Measurements from ENCODE around the gene NSRP1.
"Not testable (repeated sequence)": the region's sequence is repeated elsewhere in the genome, so short reads cannot be mapped to it uniquely, and the experiment has no call there.

Gene NSRP1

DNA sequence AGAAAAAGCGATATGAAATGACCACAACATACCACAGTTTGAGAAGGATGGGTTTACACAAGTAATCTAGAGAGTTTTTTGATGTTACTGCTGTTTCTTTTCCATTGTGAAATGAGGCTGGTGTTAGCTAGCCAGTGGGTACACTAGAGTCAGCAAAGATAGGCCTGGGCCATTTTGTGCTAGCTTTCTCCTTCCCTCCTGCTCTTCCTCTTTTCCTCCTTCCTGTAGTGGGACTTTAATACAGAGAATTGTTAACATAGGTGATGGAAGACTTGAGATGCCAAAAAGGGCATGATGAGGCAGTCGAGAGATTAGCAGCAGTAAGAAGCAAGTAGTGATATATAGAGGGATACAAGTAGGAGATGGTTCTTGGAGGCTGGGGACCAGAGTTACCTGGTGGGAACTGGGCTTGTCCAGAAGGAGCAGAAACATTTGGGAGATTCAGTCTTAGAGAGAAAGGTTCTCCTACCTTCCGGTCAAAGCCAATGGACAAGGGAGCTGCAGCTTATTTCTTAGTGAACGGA lies 7.7 kb downstream of the NSRP1 start:
- DNase-seq: no peak

- DNase-seq: no peak
Observed at GRCh38 chr17:30130121-30130520, 13.5 kb downstream of the NSRP1 start.

DNA sequence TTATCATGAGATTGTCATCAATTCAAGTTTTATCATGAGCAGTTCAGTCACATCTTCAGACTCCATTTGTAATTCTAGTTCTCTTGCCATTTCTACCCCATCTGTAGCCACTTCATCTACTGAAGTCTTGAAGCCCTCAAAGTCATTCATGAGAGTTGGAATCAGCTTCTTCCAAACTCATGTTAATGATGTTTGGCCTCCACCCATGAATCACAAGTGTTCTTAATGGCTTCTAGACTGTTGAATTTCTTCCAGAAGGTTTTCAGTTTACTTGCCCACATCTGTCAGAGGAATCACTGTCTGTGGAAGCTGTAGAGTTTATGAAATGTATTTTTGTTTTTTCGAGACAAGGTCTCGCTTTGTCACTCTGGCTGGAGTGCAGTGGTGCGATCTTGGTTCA lies 16.0 kb downstream of the NSRP1 start:
- DNase-seq: no peak

GRCh38 chr17:30133197-30133596 lies 16.6 kb downstream of the NSRP1 start:
- no peak for DNase-seq

- no peak for DNase-seq
Observed at GRCh38 chr17:30134551-30134950, 17.9 kb downstream of the NSRP1 start.

DNA sequence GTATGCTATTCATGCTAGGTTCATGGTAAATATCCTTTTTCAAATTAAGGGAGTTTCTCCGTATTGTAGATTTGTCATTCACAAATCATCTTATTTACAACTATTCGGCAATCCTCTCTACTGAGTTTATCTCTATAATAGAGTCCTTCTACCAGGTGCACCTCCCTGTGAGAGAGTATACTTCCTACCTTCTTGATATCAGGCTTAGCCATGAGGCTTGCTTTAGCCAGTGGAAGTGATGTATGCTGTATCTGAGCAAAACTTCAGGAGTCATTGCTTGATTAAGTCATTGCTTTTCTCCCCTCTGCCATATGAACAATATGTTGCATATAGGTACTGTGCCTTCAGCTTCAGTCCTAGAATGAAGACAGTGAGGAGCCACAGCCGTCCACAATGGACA lies 20.5 kb downstream of the NSRP1 start:
- DNase-seq: no peak

DNA sequence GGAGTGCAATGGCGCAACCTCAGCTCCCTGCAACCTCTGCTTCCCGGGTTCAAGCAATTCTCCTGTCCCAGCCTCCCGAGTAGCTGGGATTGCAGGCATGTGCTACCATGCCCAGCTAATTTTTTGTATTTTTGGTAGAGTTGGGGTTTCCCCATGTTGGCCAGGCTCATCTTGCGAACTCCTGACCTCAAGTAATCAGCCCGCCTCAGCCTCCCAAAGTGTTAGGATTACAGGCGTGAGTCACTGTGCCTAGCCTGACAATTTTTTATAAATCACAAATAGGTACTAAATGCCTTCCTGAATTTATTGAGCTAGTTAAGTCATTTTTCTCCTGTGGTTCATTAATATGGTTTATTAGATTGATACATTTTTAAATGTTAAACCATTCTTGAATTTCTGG lies 31.2 kb downstream of the NSRP1 start:
- not testable (repeated sequence) for DNase-seq

DNA sequence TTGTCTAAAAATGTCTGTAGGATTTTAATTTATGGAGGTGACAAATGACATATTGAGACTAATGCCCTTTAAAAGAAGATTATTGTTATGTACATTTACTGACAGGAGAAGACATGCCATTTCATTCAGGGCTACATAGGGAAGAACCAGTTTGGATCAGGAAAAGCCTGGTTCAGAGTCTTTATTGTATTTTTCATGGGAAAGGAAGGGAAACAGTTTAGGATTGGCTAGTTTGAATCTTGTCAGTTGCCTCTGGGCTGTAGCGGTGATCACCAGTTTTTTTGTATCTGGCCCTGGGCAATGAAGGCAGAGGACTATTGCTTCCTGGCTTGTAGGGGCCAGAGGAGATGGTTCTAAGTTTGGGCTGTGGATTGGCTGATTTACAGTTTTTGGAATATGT lies 31.8 kb downstream of the NSRP1 start:
- no peak for DNase-seq

DNA sequence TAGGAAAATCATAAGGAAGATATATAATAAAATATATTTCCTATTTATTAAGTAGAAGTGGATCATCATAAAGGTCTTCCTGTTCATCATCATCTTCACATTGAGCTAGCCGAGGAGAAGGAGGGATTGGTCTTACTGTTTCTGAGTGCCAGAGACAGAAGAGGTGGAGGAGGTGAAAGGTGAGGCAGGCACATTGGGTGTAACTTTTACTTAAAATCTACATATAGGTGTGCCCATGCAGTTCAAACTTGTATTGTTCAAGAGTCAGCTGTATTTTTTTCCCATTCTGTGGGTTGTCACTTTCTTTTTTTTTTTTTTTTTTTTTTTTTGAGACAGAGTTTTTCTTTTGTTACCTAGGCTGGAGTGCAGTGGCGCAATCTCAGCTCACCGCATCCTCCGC lies 34.9 kb downstream of the NSRP1 start:
- no peak for DNase-seq

- no peak for DNase-seq
Observed at GRCh38 chr17:30153463-30153862, 36.8 kb downstream of the NSRP1 start.

DNA sequence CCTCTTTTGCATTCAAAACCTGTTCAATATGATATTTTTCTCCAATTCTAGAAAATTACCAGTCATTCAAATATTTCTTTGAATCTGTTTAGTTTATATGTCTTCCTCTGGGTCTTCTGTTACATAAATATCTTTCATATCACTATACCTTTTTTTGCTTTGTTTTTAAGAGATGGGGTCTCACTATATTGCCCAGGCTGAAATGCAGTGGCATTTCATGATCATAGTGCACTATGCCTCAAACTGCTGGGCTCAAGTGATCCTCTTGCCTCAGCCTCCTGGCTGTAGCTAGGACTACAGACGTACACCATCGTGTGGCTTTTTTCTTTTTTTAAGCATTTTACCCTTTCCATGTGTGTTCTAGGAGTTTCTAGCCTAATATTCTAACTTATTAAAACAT lies 38.8 kb downstream of the NSRP1 start:
- DNase-seq: no peak

DNA sequence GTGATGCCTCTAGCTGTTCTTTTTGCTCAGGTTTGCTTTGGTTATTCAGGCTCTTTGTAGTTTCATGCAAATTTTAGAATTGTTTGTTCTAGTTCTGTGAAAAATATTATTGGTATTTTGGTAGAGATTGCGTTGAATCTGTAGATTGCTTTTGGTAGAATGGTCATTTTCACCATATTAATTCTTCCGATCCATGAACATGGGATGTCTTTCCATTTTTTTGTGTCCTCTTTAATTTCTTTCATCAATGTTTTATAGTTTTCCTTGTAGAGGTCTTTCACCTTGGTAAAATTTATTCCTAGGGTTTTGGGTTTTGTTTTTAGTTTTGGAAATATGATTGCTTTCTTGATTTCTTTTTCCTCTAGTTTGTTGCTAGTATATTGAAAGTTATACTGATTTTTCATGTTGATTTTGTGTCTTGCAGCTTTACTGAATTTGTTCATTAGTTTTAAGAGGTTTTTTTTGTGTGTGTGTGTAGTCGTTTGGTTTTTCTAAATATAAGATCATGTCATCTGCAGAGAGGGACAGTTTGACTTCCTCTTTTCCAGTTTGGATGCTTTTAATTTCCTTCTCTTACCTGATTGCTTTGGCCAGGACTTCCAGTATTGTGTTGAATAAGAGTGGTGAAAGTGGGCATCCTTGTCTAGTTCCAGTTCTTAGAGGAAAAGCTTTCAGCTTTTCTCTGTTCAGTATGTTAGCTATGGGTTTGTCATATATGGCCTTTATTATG lies 42.4 kb downstream of the NSRP1 start:
- no peak for DNase-seq

DNA sequence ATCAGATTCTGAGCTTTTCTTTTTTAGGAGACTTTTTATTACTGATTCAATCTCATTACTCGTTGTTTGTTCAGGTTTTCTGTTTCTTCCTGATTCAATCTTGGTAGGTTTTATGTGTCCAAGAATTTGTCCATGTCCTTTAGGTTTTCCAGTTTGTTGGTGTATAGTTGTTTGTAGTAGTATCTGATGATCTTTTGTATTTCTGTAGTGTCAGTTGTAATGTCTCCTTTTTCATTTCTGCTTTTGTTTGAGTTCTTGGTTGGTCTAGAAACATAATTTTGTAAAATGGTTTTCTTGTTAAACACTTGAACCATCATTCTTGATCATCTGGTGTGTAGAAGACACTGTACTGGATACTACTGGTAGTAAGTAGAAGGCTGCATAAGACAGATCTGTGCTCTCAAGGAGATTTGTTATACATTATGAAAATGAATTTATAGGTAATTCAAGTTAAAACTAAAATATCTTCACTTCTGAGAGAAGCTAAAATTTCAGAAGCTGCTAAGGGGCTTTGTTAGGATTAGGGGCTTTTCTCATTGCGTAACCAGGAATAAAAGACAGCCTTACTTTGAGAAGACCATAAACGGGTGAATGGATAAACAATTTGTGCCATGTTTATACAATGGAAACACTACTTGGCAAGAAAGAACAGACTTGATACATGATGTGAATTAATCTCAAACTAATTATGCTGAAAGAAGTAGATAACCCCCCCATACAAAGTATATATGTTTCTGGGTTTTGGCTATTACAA lies 44.0 kb downstream of the NSRP1 start:
- no peak for DNase-seq

- DNase-seq: no peak
Observed at GRCh38 chr17:30161601-30162000, 45.0 kb downstream of the NSRP1 start.

GRCh38 chr17:30164531-30164930 lies 47.9 kb downstream of the NSRP1 start:
- no peak for DNase-seq

DNA sequence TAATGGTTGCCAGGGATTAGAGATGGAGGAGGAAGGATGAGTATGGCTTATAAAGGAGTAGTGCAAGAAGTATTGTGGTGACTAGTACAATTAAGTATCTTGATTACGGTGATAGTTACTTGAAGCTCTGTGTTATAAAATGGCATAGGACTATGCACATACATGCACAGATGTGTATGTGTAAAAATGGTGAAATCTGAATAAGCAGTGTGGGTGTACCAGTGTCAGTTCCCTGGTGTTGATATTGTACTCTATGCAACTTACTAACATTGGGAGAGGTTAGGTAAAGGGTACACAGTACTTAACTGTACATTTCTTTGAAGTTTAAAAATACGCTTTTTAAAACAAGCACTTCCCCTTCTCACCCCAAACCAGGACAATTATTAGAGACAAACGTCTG lies 48.5 kb downstream of the NSRP1 start:
- DNase-seq: no peak

GRCh38 chr17:30165960-30166359 lies 49.3 kb downstream of the NSRP1 start:
- no peak for DNase-seq

- DNase-seq: no peak
Observed at GRCh38 chr17:30170415-30170987, 53.9 kb downstream of the NSRP1 start.

DNA sequence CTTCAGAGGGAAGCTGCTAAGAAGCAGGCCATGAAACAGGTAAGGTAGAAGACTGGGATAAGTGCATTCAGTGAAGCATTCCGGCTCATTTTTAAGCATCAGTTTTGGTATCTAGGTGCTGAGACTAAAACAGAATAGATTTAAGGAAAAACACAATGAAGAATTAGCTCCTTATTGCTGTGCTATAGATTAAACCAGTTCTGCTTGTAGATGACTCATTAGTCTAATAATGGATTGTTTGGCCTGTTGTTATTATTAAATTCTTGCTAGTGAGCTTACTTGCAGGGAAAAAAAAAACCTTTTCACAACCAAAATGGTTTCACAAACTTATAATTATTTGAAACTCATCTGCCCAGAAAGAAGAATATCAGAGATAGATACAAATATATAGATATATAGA lies 55.9 kb downstream of the NSRP1 start:
- DNase-seq: no peak

DNA sequence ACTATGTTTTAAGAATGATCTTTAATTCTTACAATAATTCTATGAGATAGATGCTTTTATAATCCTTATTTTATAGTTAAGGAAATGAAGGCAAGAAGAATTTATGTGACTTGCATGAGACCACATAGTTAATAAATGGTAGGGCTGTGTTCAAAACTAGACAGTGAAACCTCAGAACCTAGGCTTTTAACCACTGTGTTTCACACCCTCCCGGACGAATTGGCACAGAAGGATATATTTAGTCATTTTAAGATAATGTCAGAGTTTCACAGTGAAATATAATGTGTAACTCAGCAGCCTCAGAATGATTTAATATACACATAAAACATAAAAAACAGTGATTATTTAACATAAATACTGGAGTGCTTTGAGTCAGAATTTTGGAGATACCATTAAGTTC lies 57.0 kb downstream of the NSRP1 start:
- no peak for DNase-seq

GRCh38 chr17:30174556-30174955 lies 57.9 kb downstream of the NSRP1 start:
- no peak for DNase-seq

DNA sequence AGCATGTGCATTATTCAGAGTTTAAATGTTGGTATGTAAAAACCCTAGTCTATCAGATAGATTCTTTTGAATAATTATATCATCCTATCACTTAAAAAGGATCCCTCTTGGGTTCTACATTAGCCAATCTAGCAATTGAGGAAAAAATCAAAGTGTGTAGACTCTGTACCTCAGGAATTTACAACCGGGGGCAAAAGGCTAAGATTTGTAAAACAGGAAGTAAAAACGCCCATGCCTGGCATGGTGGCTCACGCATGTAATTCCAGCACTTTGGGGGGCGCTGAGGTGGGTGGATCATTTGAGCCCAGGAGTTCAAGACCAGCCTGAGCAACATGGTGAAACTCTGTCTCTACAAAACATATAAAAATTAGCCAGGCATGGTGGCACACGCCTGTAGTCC lies 60.2 kb downstream of the NSRP1 start:
- no peak for DNase-seq

- no peak for DNase-seq
Observed at GRCh38 chr17:30186761-30187160, 70.1 kb downstream of the NSRP1 start.

DNA sequence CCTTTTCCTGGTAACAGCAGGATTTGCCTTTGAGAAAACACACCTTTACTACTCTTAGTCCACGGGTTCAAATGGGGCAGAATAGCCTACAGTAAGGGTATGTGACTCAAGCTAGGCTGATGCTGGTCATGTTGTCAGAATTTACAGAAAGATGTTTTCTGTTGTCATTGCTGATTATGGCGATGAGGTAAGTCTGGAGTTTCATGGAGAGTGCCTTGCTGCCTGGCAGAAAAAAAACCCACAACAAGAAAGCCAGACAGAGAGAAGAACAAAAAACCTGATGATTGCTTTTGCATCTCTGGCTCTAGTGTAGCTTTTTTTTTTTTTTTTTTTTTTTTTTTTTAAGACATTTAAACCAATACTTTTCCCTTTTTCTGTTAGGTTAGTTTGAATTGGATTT lies 71.0 kb downstream of the NSRP1 start:
- no peak for DNase-seq

All from effector CD4-positive, alpha-beta T cell (primary cell).